GM23338 (cell line): Measurements from ENCODE around the gene PAM. TPM values are rescaled to one million over a fixed set of nuclear protein-coding genes. Genes with fewer than 3 reads are reported as not detected.

Experiments
- ATAC-seq: fragments of 200-7000 bp; cut with Tn5 transposase; 3 replicates; pipeline ENCODE4 v1.9.1; 2020
- DNase-seq: peaks from one replicate; pipeline ENCODE4 v3.0.0-alpha.2; 2015; ENCODE audit warnings: low spot score
- H2AFZ ChIP-seq: fragments of 200-600 bp; sonication (generic); 2 replicates; pipeline ENCODE4 v1.8.0; 2016; ENCODE audit warnings: antibody characterized with exemption, mild to moderate bottlenecking, moderate library complexity
- H3F3A ChIP-seq: fragments of 200-600 bp; sonication (generic); replicated peaks from 2 replicates; pipeline ENCODE4 v1.8.0; 2017; ENCODE audit warnings: antibody characterized with exemption, mixed run types, low read depth
- H3K27ac ChIP-seq: fragments of 200-600 bp; sonication (generic); 2 replicates; pipeline ENCODE4 v1.6.1; 2016; ENCODE audit warnings: low read depth
- H3K27me3 ChIP-seq: fragments of 200-600 bp; sonication (generic); 2 replicates; pipeline ENCODE4 v1.8.0; 2016; ENCODE audit warnings: mild to moderate bottlenecking, mixed run types, moderate library complexity; ENCODE audit not compliant: insufficient read depth
- H3K36me3 ChIP-seq: fragments of 200-600 bp; sonication (generic); 2 replicates; pipeline ENCODE4 v1.8.0; 2016; ENCODE audit warnings: mild to moderate bottlenecking; ENCODE audit not compliant: insufficient read depth
- H3K4me1 ChIP-seq: fragments of 200-600 bp; sonication (generic); 2 replicates; pipeline ENCODE4 v1.8.0; 2016; ENCODE audit warnings: mild to moderate bottlenecking, moderate library complexity; ENCODE audit not compliant: insufficient read depth
- H3K4me2 ChIP-seq: fragments of 200-600 bp; sonication (generic); 2 replicates; pipeline ENCODE4 v1.7.1; 2017; ENCODE audit warnings: mixed run types
- H3K4me3 ChIP-seq: fragments of 200-600 bp; sonication (generic); 2 replicates; pipeline ENCODE4 v1.6.1; 2016; ENCODE audit warnings: mixed run types
- H3K79me2 ChIP-seq: fragments of 200-600 bp; sonication (generic); replicated peaks from 2 replicates; pipeline ENCODE4 v1.8.0; 2017; ENCODE audit warnings: mild to moderate bottlenecking; ENCODE audit not compliant: insufficient read depth
- H3K9me2 ChIP-seq: fragments of 200-600 bp; sonication (generic); 2 replicates; pipeline ENCODE4 v1.8.0; 2017; ENCODE audit not compliant: insufficient read depth
- H4K20me1 ChIP-seq: fragments of 200-600 bp; sonication (generic); replicated peaks from 2 replicates; pipeline ENCODE4 v1.8.0; 2017; ENCODE audit warnings: mild to moderate bottlenecking; ENCODE audit not compliant: insufficient read depth
- H3K27ac Mint-ChIP-seq: 2 replicates; pipeline ENCODE4 v1.8.0; 2020; ENCODE audit warnings: inconsistent platforms, mild to moderate bottlenecking, moderate library complexity, mixed read lengths
- H3K27me3 Mint-ChIP-seq: 3 replicates; pipeline ENCODE4 v1.8.0; 2022; ENCODE audit warnings: low read depth, mild to moderate bottlenecking, moderate library complexity, mixed read lengths, inconsistent platforms; ENCODE audit not compliant: insufficient read depth, poor library complexity
- H3K36me3 Mint-ChIP-seq: 3 replicates; pipeline ENCODE4 v1.8.0; 2021; ENCODE audit warnings: low read depth, mild to moderate bottlenecking, inconsistent platforms, moderate library complexity, mixed read lengths
- H3K4me1 Mint-ChIP-seq: 3 replicates; pipeline ENCODE4 v1.8.0; 2020; ENCODE audit warnings: mild to moderate bottlenecking, inconsistent platforms, mixed read lengths
- H3K4me3 Mint-ChIP-seq: 3 replicates; pipeline ENCODE4 v1.8.0; 2021; ENCODE audit warnings: moderate library complexity, mild to moderate bottlenecking, inconsistent platforms, mixed read lengths
- H3K9me3 Mint-ChIP-seq: 3 replicates; pipeline ENCODE4 v1.8.0; 2020; ENCODE audit warnings: moderate library complexity, mild to moderate bottlenecking, inconsistent platforms, mixed read lengths
- CREB1 ChIP-seq: fragments of 250-450 bp; sonication (Bioruptor Pico); IDR thresholded peaks from 2 replicates; pipeline ENCODE4 v1.5.0; 2020; ENCODE audit warnings: low read depth, mild to moderate bottlenecking, moderate library complexity
- CTCF ChIP-seq, 2 experiments: fragments of 200-600 bp in 1 of 2; sonication (generic) in 1 of 2; conservative IDR thresholded peaks; 2 replicates each; pipeline versions ENCODE4 v1.5.1 to v1.6.1; 2016 to 2017; ENCODE audit warnings: antibody characterized with exemption in 2 of 2, low read depth in 2 of 2, mild to moderate bottlenecking in 2 of 2, moderate library complexity in 1 of 2
- ETS1 ChIP-seq: IDR thresholded peaks from 2 replicates; pipeline ENCODE4 v1.6.1; 2016; ENCODE audit warnings: antibody characterized with exemption
- EZH2 ChIP-seq: fragments of 200-600 bp; sonication (generic); IDR thresholded peaks from one replicate; pipeline ENCODE4 v1.8.0; 2017; ENCODE audit warnings: antibody characterized with exemption, mild to moderate bottlenecking, low read depth; ENCODE audit not compliant: unreplicated experiment
- EZH2phosphoT487 ChIP-seq: fragments of 200-600 bp; sonication (generic); IDR thresholded peaks from one replicate; pipeline ENCODE4 v1.8.1; 2018; ENCODE audit warnings: antibody characterized with exemption; ENCODE audit not compliant: unreplicated experiment
- JUNB ChIP-seq: IDR thresholded peaks from one replicate; pipeline ENCODE4 v1.6.1; 2016; ENCODE audit warnings: antibody characterized with exemption; ENCODE audit not compliant: unreplicated experiment
- NANOG ChIP-seq: IDR thresholded peaks from 2 replicates; pipeline ENCODE4 v1.6.1; 2016; ENCODE audit warnings: antibody characterized with exemption, borderline replicate concordance
- POLR2AphosphoS5 ChIP-seq: IDR thresholded peaks from 2 replicates; pipeline ENCODE4 v1.6.1; 2016; ENCODE audit warnings: antibody characterized with exemption, low read depth
- REST ChIP-seq: IDR thresholded peaks from one replicate; pipeline ENCODE4 v1.6.1; 2018; ENCODE audit warnings: antibody characterized with exemption; ENCODE audit not compliant: unreplicated experiment
- STAT1 ChIP-seq: IDR thresholded peaks from one replicate; pipeline ENCODE4 v1.6.1; 2016; ENCODE audit warnings: antibody characterized with exemption; ENCODE audit not compliant: unreplicated experiment
- ZNF114 ChIP-seq: fragments of 250-450 bp; sonication (Bioruptor Pico); IDR thresholded peaks from 2 replicates; pipeline ENCODE4 v1.5.0; 2020; ENCODE audit warnings: mild to moderate bottlenecking, moderate library complexity
- ZNF331 ChIP-seq: fragments of 250-450 bp; sonication (Bioruptor Pico); IDR thresholded peaks from 2 replicates; pipeline ENCODE4 v1.5.0; 2020; ENCODE audit warnings: low read depth, mild to moderate bottlenecking, moderate library complexity
- polyA plus RNA-seq: library from polyadenylated mRNA; unstranded; fragments of >200 nt; fragmentation: Nextera tagmentation; extraction: Ambion mirVana; gene quantifications from 2 replicates; pipeline ENCODE4 v1.2.1, GENCODE V29; 2016
- total RNA-seq: library from RNA; depleted of rRNA; stranded (reverse); fragments of >200 nt; shearing (Covaris generic); gene quantifications from 2 replicates; pipeline ENCODE4 v1.2.3, GENCODE V29; 2014

The PAM gene
- total and polyA plus RNA-seq, 2 experiments from 2014 or later, result 33.9 to 79.4 TPM

- peak; percentile 11 for DNase-seq
- 0 out of 3 replicates have a peak, but pooled peaks cover 5% of the 10 kb centered on the region for H3K36me3 Mint-ChIP-seq
- H3K27me3 Mint-ChIP-seq, result peaks cover 5% of the 10 kb centered on the region
- H3K27me3 ChIP-seq, result no peaks in the 10 kb centered on the region
- no peaks in the 10 kb centered on the region for H3K36me3 ChIP-seq
- no peaks in the 10 kb centered on the region for H4K20me1 ChIP-seq
- H3K27ac ChIP-seq, result no peak overlapping the region
- no peaks in the 10 kb centered on the region for H3F3A ChIP-seq
- no peak overlapping the region for H3K4me3 Mint-ChIP-seq
- no peaks in the 10 kb centered on the region for H3K79me2 ChIP-seq
- ATAC-seq, result peak; percentile 44; the same call in 2 of the 3 replicates
- peak overlapping the region; percentile 63; the same call in 1 of the 2 replicates for H3K27ac Mint-ChIP-seq
- H3K4me1 ChIP-seq, result peaks cover 12% of the 10 kb centered on the region
- no peaks in the 10 kb centered on the region for H3K9me2 ChIP-seq
- no peak overlapping the region for H3K4me3 ChIP-seq
- no peak overlapping the region for H3K4me2 ChIP-seq
- no peaks in the 10 kb centered on the region for H3K9me3 Mint-ChIP-seq
- TF ChIP-seq ZNF114 (CRISPR knock-in tag) (no peak), CTCF (conservative IDR thresholded peaks at IDR 0.05; ENCODE audit: low read depth in 2 of 2) (no peak), ETS1 (no peak), REST (no peak), NANOG (no peak), EZH2 (no peak), POLR2AphosphoS5 (no peak)
- no peak overlapping the region for H2AFZ ChIP-seq
- peaks cover 16% of the 10 kb centered on the region for H3K4me1 Mint-ChIP-seq
Measured at GRCh38 chr5:102850503-102850902, 95.4 kb downstream of the PAM start.

GRCh38 chr5:102853680-102854079 lies 98.6 kb downstream of the PAM start:
- DNase-seq, result peak; percentile 15
- Histone ChIP-seq H3K27ac (no peak overlapping the region), H3K36me3 (no peaks in the 10 kb centered on the region), H3K79me2 (no peaks in the 10 kb centered on the region), H3K4me1 (peaks cover 15% of the 10 kb centered on the region), H3K9me2 (no peaks in the 10 kb centered on the region), H3K4me3 (no peak overlapping the region), H3K4me2 (no peak overlapping the region), H2AFZ (no peak overlapping the region), H3F3A (no peaks in the 10 kb centered on the region), H3K27me3 (no peaks in the 10 kb centered on the region), H4K20me1 (no peaks in the 10 kb centered on the region)
- Mint-ChIP-seq H3K27me3 (peaks cover 3% of the 10 kb centered on the region), H3K9me3 (no peaks in the 10 kb centered on the region), H3K27ac (no peak overlapping the region), H3K4me3 (no peak overlapping the region), H3K4me1 (peaks cover 13% of the 10 kb centered on the region), H3K36me3 (no peaks in the 10 kb centered on the region)
- ATAC-seq, result no peak
- TF ChIP-seq EZH2phosphoT487, result no peak
- TF ChIP-seq CREB1 (CRISPR knock-in tag), result no peak
- TF ChIP-seq EZH2, result no peak
- no peak for TF ChIP-seq REST
- TF ChIP-seq NANOG, result no peak
- no peak for TF ChIP-seq STAT1
- TF ChIP-seq ZNF331 (CRISPR knock-in tag), result no peak
- no peak for TF ChIP-seq ZNF114 (CRISPR knock-in tag)
- TF ChIP-seq JUNB, result no peak
